Measurements from ENCODE around the gene PTOV1.

Gene PTOV1

GRCh38 chr19:49837009-49837310, 14.0 kb upstream of the PTOV1 start:
- no peak for TF ChIP-seq CTCF (IDR thresholded peaks at IDR 0.05; ENCODE audit: borderline replicate concordance, insufficient read depth, low read depth, low read length)
- no peak overlapping the region for H3K4me3 ChIP-seq (ENCODE audit: low read depth, low read length)

- no peak overlapping the region for H3K4me3 ChIP-seq (ENCODE audit: low read depth, low read length)
- TF ChIP-seq CTCF (IDR thresholded peaks at IDR 0.05; ENCODE audit: borderline replicate concordance, insufficient read depth, low read depth, low read length), result no peak
Observed at GRCh38 chr19:49837425-49837824, 13.5 kb upstream of the PTOV1 start.

GRCh38 chr19:49838885-49839588, 11.9 kb upstream of the PTOV1 start:
- TF ChIP-seq CTCF (IDR thresholded peaks at IDR 0.05; ENCODE audit: borderline replicate concordance, insufficient read depth, low read depth, low read length), result no peak
- H3K4me3 ChIP-seq (ENCODE audit: low read depth, low read length), result no peak overlapping the region

- TF ChIP-seq CTCF (IDR thresholded peaks at IDR 0.05; ENCODE audit: borderline replicate concordance, insufficient read depth, low read depth, low read length), result no peak
Observed at GRCh38 chr19:49839713-49840112, 11.2 kb upstream of the PTOV1 start.

GRCh38 chr19:49840321-49840720, 10.6 kb upstream of the PTOV1 start:
- no peak for TF ChIP-seq CTCF (IDR thresholded peaks at IDR 0.05; ENCODE audit: borderline replicate concordance, insufficient read depth, low read depth, low read length)

More at GRCh38 chr19:49839713-49840112, 11.2 kb upstream of the PTOV1 start:
- H3K4me3 ChIP-seq (ENCODE audit: low read depth, low read length), result no peak overlapping the region

GRCh38 chr19:49840736-49841249, 10.2 kb upstream of the PTOV1 start:
- no peak overlapping the region for H3K4me3 ChIP-seq (ENCODE audit: low read depth, low read length)
- TF ChIP-seq CTCF (IDR thresholded peaks at IDR 0.05; ENCODE audit: borderline replicate concordance, insufficient read depth, low read depth, low read length), result no peak

More at GRCh38 chr19:49840321-49840720, 10.6 kb upstream of the PTOV1 start:
- H3K4me3 ChIP-seq (ENCODE audit: low read depth, low read length), result no peak overlapping the region

GRCh38 chr19:49843265-49843664, 7.7 kb upstream of the PTOV1 start:
- no peak overlapping the region for H3K4me3 ChIP-seq (ENCODE audit: low read depth, low read length)
- TF ChIP-seq CTCF (IDR thresholded peaks at IDR 0.05; ENCODE audit: borderline replicate concordance, insufficient read depth, low read depth, low read length), result no peak

Data from GM12875 (cell line).